ENCODE results near the gene CNNM3.

DNA sequence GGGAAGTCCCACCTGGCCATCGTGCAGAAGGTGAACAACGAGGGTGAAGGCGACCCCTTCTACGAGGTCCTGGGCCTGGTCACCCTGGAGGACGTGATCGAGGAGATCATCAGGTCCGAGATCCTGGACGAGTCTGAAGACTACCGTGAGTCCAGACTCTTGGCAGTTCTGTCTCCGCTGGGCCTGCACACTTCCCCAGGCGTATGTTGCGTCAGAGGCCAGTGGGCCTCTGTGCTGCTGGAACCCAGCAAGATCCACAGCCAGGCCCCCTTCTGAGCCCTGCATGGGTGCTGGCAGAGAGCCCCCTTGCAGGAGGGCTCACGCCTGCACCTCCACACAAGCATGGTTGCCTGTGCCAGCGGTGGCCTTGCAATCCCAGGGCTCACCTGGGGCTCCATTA, 9.0 kb downstream of the CNNM3 start:
- TF ChIP-seq, protein P1, sequence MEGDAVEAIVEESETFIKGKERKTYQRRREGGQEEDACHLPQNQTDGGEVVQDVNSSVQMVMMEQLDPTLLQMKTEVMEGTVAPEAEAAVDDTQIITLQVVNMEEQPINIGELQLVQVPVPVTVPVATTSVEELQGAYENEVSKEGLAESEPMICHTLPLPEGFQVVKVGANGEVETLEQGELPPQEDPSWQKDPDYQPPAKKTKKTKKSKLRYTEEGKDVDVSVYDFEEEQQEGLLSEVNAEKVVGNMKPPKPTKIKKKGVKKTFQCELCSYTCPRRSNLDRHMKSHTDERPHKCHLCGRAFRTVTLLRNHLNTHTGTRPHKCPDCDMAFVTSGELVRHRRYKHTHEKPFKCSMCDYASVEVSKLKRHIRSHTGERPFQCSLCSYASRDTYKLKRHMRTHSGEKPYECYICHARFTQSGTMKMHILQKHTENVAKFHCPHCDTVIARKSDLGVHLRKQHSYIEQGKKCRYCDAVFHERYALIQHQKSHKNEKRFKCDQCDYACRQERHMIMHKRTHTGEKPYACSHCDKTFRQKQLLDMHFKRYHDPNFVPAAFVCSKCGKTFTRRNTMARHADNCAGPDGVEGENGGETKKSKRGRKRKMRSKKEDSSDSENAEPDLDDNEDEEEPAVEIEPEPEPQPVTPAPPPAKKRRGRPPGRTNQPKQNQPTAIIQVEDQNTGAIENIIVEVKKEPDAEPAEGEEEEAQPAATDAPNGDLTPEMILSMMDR (IDR thresholded peaks at IDR 0.05), result no peak
- TF ChIP-seq POLR2A (IDR thresholded peaks at IDR 0.05), result no peak
- no peak for TF ChIP-seq EP300 (IDR thresholded peaks at IDR 0.05)
